ENCODE data around the gene SIX5. TPM values are rescaled to one million over a fixed set of nuclear protein-coding genes. Genes with fewer than 3 reads are reported as not detected.
"Not testable (repeated sequence)": the region's sequence is repeated elsewhere in the genome, so short reads cannot be mapped to it uniquely, and the experiment has no call there.

The SIX5 gene
- total RNA-seq, 1 donor from 2014 or later = 11.2 TPM

DNA sequence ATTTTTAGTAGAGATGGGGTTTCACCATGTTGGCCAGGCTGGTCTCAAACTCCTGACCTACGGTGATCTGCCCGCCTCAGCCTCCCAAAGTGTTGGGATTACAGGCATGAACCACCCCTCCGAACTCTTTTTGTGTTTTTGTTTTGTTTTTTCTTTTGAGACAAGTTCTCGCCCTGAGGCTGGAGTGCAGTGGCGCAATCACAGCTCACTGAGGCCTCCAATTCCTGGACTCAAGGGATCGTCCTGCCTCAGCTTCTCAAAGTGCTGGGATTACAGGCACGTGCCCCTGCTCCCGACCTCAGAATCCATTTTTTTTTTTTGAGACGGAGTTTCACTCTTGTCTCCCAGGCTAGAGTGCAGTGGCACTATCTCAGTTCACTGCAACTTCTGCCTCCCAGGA, 11.4 kb downstream of the SIX5 start:
- TF ChIP-seq, protein P1, sequence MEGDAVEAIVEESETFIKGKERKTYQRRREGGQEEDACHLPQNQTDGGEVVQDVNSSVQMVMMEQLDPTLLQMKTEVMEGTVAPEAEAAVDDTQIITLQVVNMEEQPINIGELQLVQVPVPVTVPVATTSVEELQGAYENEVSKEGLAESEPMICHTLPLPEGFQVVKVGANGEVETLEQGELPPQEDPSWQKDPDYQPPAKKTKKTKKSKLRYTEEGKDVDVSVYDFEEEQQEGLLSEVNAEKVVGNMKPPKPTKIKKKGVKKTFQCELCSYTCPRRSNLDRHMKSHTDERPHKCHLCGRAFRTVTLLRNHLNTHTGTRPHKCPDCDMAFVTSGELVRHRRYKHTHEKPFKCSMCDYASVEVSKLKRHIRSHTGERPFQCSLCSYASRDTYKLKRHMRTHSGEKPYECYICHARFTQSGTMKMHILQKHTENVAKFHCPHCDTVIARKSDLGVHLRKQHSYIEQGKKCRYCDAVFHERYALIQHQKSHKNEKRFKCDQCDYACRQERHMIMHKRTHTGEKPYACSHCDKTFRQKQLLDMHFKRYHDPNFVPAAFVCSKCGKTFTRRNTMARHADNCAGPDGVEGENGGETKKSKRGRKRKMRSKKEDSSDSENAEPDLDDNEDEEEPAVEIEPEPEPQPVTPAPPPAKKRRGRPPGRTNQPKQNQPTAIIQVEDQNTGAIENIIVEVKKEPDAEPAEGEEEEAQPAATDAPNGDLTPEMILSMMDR (conservative IDR thresholded peaks at IDR 0.05; ENCODE audit: low read depth, low read length) = no peak
- DNase-seq (ENCODE audit: low read depth) = no peak
- no peak overlapping the region for H3K4me3 ChIP-seq (ENCODE audit: low read depth, low read length)

DNA sequence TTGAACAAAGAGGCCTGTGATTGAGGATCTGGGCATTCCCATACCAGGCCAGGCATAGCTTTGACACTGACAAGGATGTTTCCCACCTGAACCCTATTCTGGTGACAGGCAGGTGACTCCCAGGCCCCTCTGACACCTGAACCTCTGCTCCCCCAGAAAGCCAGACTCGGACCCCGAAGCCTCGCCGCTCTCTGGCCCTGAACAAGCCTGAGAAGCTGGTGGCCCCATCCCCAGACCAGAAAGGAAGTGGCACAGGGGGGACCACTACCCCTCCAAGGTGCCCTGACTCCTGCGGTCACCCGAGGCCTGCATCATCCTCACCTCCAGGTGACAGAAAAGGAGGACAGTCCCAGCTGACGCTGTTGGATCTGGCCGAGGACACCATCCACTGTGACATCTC, 14.7 kb downstream of the SIX5 start:
- TF ChIP-seq, protein P1 (conservative IDR thresholded peaks at IDR 0.05; ENCODE audit: low read depth, low read length) = no peak
- DNase-seq (ENCODE audit: low read depth) = no peak
- H3K4me3 ChIP-seq (ENCODE audit: low read depth, low read length) = no peak overlapping the region

DNA sequence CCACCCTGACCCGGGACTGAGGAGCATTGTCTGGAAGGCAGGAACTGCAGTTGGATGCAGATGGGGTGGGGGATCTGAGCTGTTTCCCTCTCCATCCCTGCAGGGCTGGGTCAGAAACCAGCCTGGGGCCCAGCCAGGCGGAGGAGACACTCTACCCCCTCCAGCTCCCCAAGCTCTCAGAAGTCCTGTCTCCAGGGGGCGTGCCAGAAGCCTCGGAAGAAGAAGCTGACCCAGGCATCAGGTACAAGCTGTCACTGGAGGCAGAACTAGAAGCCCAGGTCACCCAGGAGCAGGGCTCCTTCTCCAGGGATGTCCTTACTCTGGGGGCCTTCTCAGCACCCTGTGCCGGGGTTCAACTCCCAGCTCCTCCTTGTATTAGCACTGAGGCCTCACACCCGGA, 15.5 kb downstream of the SIX5 start:
- H3K4me3 ChIP-seq (ENCODE audit: low read depth, low read length) = no peak overlapping the region
- TF ChIP-seq, protein P1 (conservative IDR thresholded peaks at IDR 0.05; ENCODE audit: low read depth, low read length) = peak; percentile 10
- no peak for DNase-seq (ENCODE audit: low read depth)

DNA sequence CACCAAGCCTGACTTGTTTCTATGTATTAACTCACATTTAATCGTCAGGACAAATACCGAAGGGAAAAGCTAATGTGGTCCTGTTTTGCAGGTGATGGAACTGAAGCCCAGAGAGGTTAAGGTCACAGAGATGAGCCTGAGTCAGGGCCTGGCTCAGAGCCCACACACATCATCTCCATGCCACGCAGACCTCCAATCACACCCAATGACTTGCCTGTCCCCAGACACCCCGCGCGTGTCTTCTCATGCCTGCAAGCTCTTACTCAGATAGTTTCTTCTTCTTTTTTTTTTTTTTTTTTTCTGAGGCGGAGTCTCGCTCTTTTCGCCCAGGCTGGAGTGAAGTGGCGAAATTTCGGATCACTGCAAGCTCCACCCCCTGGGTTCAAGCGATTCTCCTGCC, 16.4 kb downstream of the SIX5 start:
- no peak overlapping the region for H3K4me3 ChIP-seq (ENCODE audit: low read depth, low read length)
- TF ChIP-seq, protein P1 (conservative IDR thresholded peaks at IDR 0.05; ENCODE audit: low read depth, low read length) = no peak
- DNase-seq (ENCODE audit: low read depth) = no peak

DNA sequence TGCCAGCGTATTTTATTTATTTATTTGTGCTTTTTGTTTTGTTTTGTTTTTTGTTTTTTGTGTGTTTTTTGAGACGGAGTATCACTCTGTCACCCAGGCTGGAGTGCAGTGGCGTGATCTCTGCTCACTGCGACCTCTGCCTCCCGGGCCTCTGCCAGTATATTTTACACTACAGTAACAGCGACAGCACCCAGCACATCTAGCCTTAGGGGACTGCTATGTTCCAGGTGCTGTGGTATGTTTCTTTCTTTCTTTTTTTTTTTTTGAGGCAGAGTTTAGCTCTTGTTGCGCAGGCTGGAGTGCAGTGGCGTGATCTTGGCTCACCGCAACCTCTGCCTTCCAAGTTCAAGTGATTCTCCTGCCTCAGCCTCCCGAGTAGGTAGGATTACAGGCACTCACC, 17.6 kb downstream of the SIX5 start:
- DNase-seq (ENCODE audit: low read depth); H3K4me3 ChIP-seq (ENCODE audit: low read depth, low read length): not testable (repeated sequence)

DNA sequence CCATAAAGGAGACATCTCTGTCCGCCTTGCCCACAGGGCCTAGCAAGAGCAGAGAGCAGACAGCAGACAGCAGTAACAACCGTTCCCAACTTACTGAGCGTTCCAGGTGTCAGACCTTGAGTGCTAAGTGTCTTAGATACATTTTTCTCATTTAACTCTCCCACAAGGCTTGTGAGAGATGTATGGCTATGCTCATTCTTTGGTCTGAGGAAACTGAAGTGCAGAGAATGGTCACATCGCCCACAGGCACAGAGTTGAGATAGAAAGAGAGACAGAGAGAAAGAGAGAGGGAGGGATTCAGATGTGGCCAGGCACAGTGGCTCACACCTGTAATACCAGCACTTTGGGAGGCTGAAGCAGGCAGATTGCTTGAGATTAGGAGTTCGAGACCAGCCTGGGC, 21.5 kb downstream of the SIX5 start:
- no peak for DNase-seq (ENCODE audit: low read depth)
- TF ChIP-seq, protein P1 (conservative IDR thresholded peaks at IDR 0.05; ENCODE audit: low read depth, low read length) = no peak
- H3K4me3 ChIP-seq (ENCODE audit: low read depth, low read length) = no peak overlapping the region

DNA sequence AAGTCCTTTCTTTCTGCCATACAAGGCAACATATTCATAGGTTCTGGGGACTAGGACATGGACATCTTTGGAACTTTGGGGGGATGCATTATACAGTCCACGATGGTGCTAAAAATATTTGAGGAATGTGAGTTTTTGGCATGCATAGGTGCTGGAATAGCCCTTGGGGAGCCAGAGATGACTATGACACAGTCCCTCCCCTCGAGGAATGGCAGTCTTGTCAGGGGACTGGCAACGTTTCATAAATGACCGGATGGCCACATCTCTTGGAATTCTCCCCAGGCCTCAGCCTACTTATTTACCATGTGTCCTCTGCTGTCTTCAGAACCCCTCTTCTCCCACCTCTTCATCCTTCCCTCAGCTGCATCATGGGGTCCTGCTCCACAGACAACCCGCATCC, 22.2 kb downstream of the SIX5 start:
- no peak for DNase-seq (ENCODE audit: low read depth)
- no peak overlapping the region for H3K4me3 ChIP-seq (ENCODE audit: low read depth, low read length)
- TF ChIP-seq, protein P1 (conservative IDR thresholded peaks at IDR 0.05; ENCODE audit: low read depth, low read length) = no peak

DNA sequence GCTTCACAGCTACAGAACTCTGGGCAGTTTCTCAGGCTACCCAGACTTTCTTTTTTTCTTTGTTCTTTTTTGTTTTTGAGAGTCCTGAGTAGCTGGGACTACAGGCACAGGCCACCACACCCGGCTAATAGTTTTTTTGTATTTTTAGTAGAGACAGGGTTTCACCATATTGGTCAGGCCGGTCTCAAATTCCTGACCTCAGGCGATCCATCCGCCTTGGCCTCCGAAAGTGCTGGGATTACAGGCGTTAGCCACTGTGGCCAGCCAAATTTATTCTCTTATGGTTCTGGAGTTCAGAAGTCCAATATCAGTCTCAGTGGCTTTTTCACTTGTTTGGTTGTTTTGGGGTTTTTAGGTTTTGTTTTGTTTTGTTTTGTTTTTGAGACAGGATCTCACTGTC, 23.4 kb downstream of the SIX5 start:
- TF ChIP-seq, protein P1 (conservative IDR thresholded peaks at IDR 0.05; ENCODE audit: low read depth, low read length) = no peak
- DNase-seq (ENCODE audit: low read depth) = no peak
- H3K4me3 ChIP-seq (ENCODE audit: low read depth, low read length) = no peak overlapping the region
